H9 (cell line): ENCODE measurements around the gene TRABD2B. TPM values are rescaled to one million over a fixed set of nuclear protein-coding genes. Genes with fewer than 3 reads are reported as not detected.

ENCODE experiments used
- DNase-seq: peaks from one replicate; pipeline ENCODE4 v3.0.0-alpha.2; 2017
- H2AFZ ChIP-seq: one replicate; pipeline ENCODE4 v1.6.1; 2013; ENCODE audit warnings: mild to moderate bottlenecking, low read length, control low read depth, moderate library complexity
- H2AK5ac ChIP-seq: 2 replicates; pipeline ENCODE4 v1.6.1; 2013; ENCODE audit warnings: low read length, control low read depth, mixed read lengths; ENCODE audit not compliant: insufficient read length
- H2BK120ac ChIP-seq: one replicate; pipeline ENCODE4 v1.6.1; 2013; ENCODE audit warnings: low read depth, mild to moderate bottlenecking, low read length, control low read depth, inconsistent platforms; ENCODE audit not compliant: poor library complexity, severe bottlenecking
- H2BK12ac ChIP-seq: 2 replicates; pipeline ENCODE4 v1.6.1; 2013; ENCODE audit warnings: low read length, control low read depth, mixed read lengths, low read depth; ENCODE audit not compliant: insufficient read length
- H2BK15ac ChIP-seq: 2 replicates; pipeline ENCODE4 v1.6.1; 2013; ENCODE audit warnings: low read depth, low read length, control low read depth
- H2BK20ac ChIP-seq: one replicate; pipeline ENCODE4 v1.6.1; 2013; ENCODE audit warnings: low read depth, mild to moderate bottlenecking, low read length, control low read depth, inconsistent platforms; ENCODE audit not compliant: poor library complexity, severe bottlenecking
- H2BK5ac ChIP-seq: 2 replicates; pipeline ENCODE4 v1.6.1; 2013; ENCODE audit warnings: low read length, control low read depth, mixed read lengths; ENCODE audit not compliant: insufficient read length
- H3K14ac ChIP-seq: 2 replicates; pipeline ENCODE4 v1.6.1; 2013; ENCODE audit warnings: low read length, control low read depth; ENCODE audit not compliant: insufficient read depth
- H3K18ac ChIP-seq: 2 replicates; pipeline ENCODE4 v1.6.1; 2013; ENCODE audit warnings: low read depth, mild to moderate bottlenecking, mixed read lengths, low read length, control low read depth; ENCODE audit not compliant: insufficient read length
- H3K23ac ChIP-seq: 2 replicates; pipeline ENCODE4 v1.6.1; 2013; ENCODE audit warnings: low read length, control low read depth, mixed read lengths, low read depth; ENCODE audit not compliant: insufficient read length
- H3K23me2 ChIP-seq: 2 replicates; pipeline ENCODE4 v1.6.1; 2013; ENCODE audit warnings: low read depth, mild to moderate bottlenecking, mixed read lengths, low read length, control low read depth; ENCODE audit not compliant: insufficient read length, poor library complexity, severe bottlenecking
- H3K27ac ChIP-seq: 2 replicates; pipeline ENCODE4 v1.5.1; 2013; ENCODE audit warnings: low read length, control low read depth, mixed read lengths, low read depth; ENCODE audit not compliant: insufficient read length
- H3K27me3 ChIP-seq: 2 replicates; pipeline ENCODE4 v1.6.1; 2013; ENCODE audit warnings: low read length, control low read depth, inconsistent platforms; ENCODE audit not compliant: insufficient read depth
- H3K4ac ChIP-seq: 2 replicates; pipeline ENCODE4 v1.6.1; 2013; ENCODE audit warnings: low read depth, mild to moderate bottlenecking, control low read depth, inconsistent platforms, low read length, moderate library complexity
- H3K4me1 ChIP-seq: 2 replicates; pipeline ENCODE4 v1.6.1; 2013; ENCODE audit warnings: low read length, control low read depth, inconsistent platforms; ENCODE audit not compliant: insufficient read depth
- H3K4me2 ChIP-seq: 2 replicates; pipeline ENCODE4 v1.6.1; 2013; ENCODE audit warnings: low read length, control low read depth, mixed read lengths; ENCODE audit not compliant: insufficient read length, insufficient read depth
- H3K56ac ChIP-seq: 2 replicates; pipeline ENCODE4 v1.6.1; 2013; ENCODE audit warnings: low read depth, mild to moderate bottlenecking, mixed read lengths, low read length, control low read depth; ENCODE audit not compliant: insufficient read length
- H3K79me1 ChIP-seq: 2 replicates; pipeline ENCODE4 v1.6.1; 2013; ENCODE audit warnings: low read depth, mild to moderate bottlenecking, moderate library complexity, low read length, control low read depth, inconsistent platforms; ENCODE audit not compliant: insufficient read depth, poor library complexity, severe bottlenecking
- H3K79me2 ChIP-seq: 2 replicates; pipeline ENCODE4 v1.6.1; 2013; ENCODE audit warnings: low read length, control low read depth, inconsistent platforms; ENCODE audit not compliant: insufficient read depth
- H3K9ac ChIP-seq: 2 replicates; pipeline ENCODE4 v1.6.1; 2013; ENCODE audit warnings: low read length, control low read depth, mixed read lengths; ENCODE audit not compliant: insufficient read length; ENCODE audit errors: extremely low read depth
- H3K9me3 ChIP-seq: one replicate; pipeline ENCODE4 v1.6.1; 2013; ENCODE audit warnings: low read depth, low read length, inconsistent platforms; ENCODE audit not compliant: control insufficient read depth
- H3T11ph ChIP-seq: one replicate; pipeline ENCODE4 v1.6.1; 2013; ENCODE audit warnings: mild to moderate bottlenecking, low read length, control low read depth, inconsistent platforms
- H4K20me1 ChIP-seq: one replicate; pipeline ENCODE4 v1.6.1; 2013; ENCODE audit not compliant: control insufficient read depth, insufficient read length, insufficient read depth
- H4K5ac ChIP-seq: 2 replicates; pipeline ENCODE4 v1.6.1; 2013; ENCODE audit warnings: low read depth, mild to moderate bottlenecking, mixed read lengths, low read length, control low read depth; ENCODE audit not compliant: insufficient read length
- H4K8ac ChIP-seq: replicated peaks from 2 replicates; pipeline ENCODE4 v1.6.1; 2013; ENCODE audit warnings: low read length, control low read depth, mixed read lengths, low read depth; ENCODE audit not compliant: insufficient read length
- H4K91ac ChIP-seq: 2 replicates; pipeline ENCODE4 v1.6.1; 2013; ENCODE audit warnings: low read depth, mild to moderate bottlenecking, moderate library complexity, mixed read lengths, low read length, control low read depth; ENCODE audit not compliant: insufficient read length
- H3K27ac Mint-ChIP-seq, 3 experiments: 2 replicates in 2 of 3; 3 replicates in 1 of 3; pipeline ENCODE4 v1.8.0; 2020 to 2021; ENCODE audit warnings: mixed read lengths in 3 of 3, mild to moderate bottlenecking in 1 of 3, moderate library complexity in 1 of 3
- H3K27me3 Mint-ChIP-seq: 2 replicates; pipeline ENCODE4 v1.8.0; 2021; ENCODE audit warnings: low read depth, mild to moderate bottlenecking, moderate library complexity, mixed read lengths
- H3K36me3 Mint-ChIP-seq, 3 experiments: 2 replicates in 2 of 3; 3 replicates in 1 of 3; pipeline ENCODE4 v1.8.0; 2020 to 2021; ENCODE audit warnings: low read depth in 3 of 3, mixed read lengths in 3 of 3; ENCODE audit not compliant: insufficient read depth in 1 of 3
- H3K4me1 Mint-ChIP-seq, 2 experiments: 2 replicates each; pipeline ENCODE4 v1.8.0; 2020; ENCODE audit warnings: mixed read lengths in 2 of 2
- H3K4me3 Mint-ChIP-seq, 2 experiments: 2 replicates in 1 of 2; 3 replicates in 1 of 2; pipeline ENCODE4 v1.8.0; 2020 to 2021; ENCODE audit warnings: mild to moderate bottlenecking in 2 of 2, mixed read lengths in 2 of 2, moderate library complexity in 1 of 2
- H3K9me3 Mint-ChIP-seq, 2 experiments: 2 replicates in 1 of 2; 3 replicates in 1 of 2; pipeline ENCODE4 v1.8.0; 2020; ENCODE audit warnings: mild to moderate bottlenecking in 2 of 2, mixed read lengths in 2 of 2, moderate library complexity in 1 of 2
- WGBS: extraction: QIAGEN DNeasy Blood & Tissue Kit; methylation state at CpG from one replicate; pipeline ENCODE4 v1.1.7; 2013; ENCODE audit warnings: missing lambda C conversion rate, low lambda C conversion rate, mixed read lengths; ENCODE audit not compliant: insufficient read length; ENCODE audit errors: extremely low coverage; 5-methylcytosine and 5-hydroxymethylcytosine counted together
- total RNA-seq: library from RNA; stranded (reverse); gene quantifications from 2 replicates; pipeline ENCODE4 v1.2.1, GENCODE V29; 2021
- TF ChIP-seq, protein P1 (sequence below): fragments of 200-600 bp; sonication (generic); conservative IDR thresholded peaks from 3 replicates; pipeline ENCODE4 v1.8.0; 2021; ENCODE audit warnings: antibody characterized with exemption, mild to moderate bottlenecking

The TRABD2B gene
- total RNA-seq, 1 experiment from 2014 or later: 2.3 TPM

DNA sequence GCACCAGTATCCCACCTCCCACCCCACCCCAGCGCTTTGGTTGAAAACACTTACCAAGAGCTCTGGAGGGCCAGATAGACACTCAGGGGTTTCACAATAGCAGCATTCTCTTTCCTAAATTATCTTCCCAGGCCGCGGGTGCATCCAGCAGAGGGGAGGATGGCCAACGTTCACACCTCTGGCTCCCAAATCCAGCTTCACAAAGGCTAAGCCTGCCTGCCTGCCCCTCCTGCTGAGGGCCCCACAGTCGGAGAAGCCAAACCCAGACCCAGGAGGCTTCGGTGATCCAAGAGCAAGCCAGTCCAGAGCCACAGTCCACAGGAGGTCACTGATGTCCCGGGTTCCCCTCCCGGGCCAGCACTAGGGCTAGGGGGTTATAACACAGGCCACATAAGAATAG lies 231.9 kb downstream of the TRABD2B start:
- Histone ChIP-seq H3K14ac (no peak overlapping the region), H4K20me1 (no peaks in the 10 kb centered on the region), H3K9me3 (no peaks in the 10 kb centered on the region), H3K23ac (no peak overlapping the region), H3K4ac (no peak overlapping the region), H3K4me1 (no peaks in the 10 kb centered on the region), H2AK5ac (no peak overlapping the region), H2BK12ac (no peak overlapping the region), H4K5ac (no peak overlapping the region), H2BK20ac (no peak overlapping the region), H3K23me2 (no peaks in the 10 kb centered on the region), H3K18ac (no peak overlapping the region), H3K79me1 (no peaks in the 10 kb centered on the region), H2BK5ac (no peak overlapping the region), H4K91ac (no peak overlapping the region), H3K56ac (no peak overlapping the region), H3K9ac (no peak overlapping the region), H3K79me2 (no peaks in the 10 kb centered on the region), H2BK120ac (no peak overlapping the region), H3K27me3 (no peaks in the 10 kb centered on the region), H4K8ac (no peak overlapping the region), H3T11ph (no peak overlapping the region), H2BK15ac (no peak overlapping the region), H3K27ac (no peak overlapping the region), H3K4me2 (no peak overlapping the region), H2AFZ (no peak overlapping the region)
- WGBS: no CpG with 5 or more reads among the region's 8 CpGs
- TF ChIP-seq, protein P1, sequence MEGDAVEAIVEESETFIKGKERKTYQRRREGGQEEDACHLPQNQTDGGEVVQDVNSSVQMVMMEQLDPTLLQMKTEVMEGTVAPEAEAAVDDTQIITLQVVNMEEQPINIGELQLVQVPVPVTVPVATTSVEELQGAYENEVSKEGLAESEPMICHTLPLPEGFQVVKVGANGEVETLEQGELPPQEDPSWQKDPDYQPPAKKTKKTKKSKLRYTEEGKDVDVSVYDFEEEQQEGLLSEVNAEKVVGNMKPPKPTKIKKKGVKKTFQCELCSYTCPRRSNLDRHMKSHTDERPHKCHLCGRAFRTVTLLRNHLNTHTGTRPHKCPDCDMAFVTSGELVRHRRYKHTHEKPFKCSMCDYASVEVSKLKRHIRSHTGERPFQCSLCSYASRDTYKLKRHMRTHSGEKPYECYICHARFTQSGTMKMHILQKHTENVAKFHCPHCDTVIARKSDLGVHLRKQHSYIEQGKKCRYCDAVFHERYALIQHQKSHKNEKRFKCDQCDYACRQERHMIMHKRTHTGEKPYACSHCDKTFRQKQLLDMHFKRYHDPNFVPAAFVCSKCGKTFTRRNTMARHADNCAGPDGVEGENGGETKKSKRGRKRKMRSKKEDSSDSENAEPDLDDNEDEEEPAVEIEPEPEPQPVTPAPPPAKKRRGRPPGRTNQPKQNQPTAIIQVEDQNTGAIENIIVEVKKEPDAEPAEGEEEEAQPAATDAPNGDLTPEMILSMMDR: no peak
- Mint-ChIP-seq H3K27ac (peak overlapping the region in 1 of 3 experiments; percentile 44; a peak in 2 of 7 replicates), H3K4me3 (no peak overlapping the region), H3K4me1 (peaks cover 2 to 5% of the 10 kb centered on the region in 2 experiments; a peak in 2 of 4 replicates), H3K9me3 (no peaks in the 10 kb centered on the region), H3K27me3 (peaks cover 9% of the 10 kb centered on the region), H3K36me3 (no peaks in the 10 kb centered on the region; a peak in 1 of 7 replicates)
- DNase-seq: no peak
